Stimulated activated naive CD4-positive, alpha-beta T cell (primary cell): ENCODE results near the gene GLRX3.
"Not testable (repeated sequence)": the region's sequence is repeated elsewhere in the genome, so short reads cannot be mapped to it uniquely, and the experiment has no call there.

Experiments
- DNase-seq, 6 experiments: peaks; one replicate each; lab custom pipeline; 2025; lab: John Stamatoyannopoulos, UW

Gene GLRX3

GRCh38 chr10:130189608-130190054 lies 53.4 kb downstream of the GLRX3 start:
- no peak for DNase-seq

- peak; percentile 75 to 92 (median 82) for DNase-seq
Observed at GRCh38 chr10:130190055-130190736, 54.0 kb downstream of the GLRX3 start.

GRCh38 chr10:130190737-130191115 lies 54.5 kb downstream of the GLRX3 start:
- DNase-seq: no peak

- DNase-seq: no peak
Observed at GRCh38 chr10:130191380-130191779, 55.2 kb downstream of the GLRX3 start.

GRCh38 chr10:130192276-130192848 lies 56.2 kb downstream of the GLRX3 start:
- no peak for DNase-seq

- DNase-seq: no peak
Observed at GRCh38 chr10:130193033-130193432, 56.8 kb downstream of the GLRX3 start.

- no peak for DNase-seq
Observed at GRCh38 chr10:130193493-130194193, 57.5 kb downstream of the GLRX3 start.

- DNase-seq: no peak
Observed at GRCh38 chr10:130194194-130194990, 58.2 kb downstream of the GLRX3 start.

GRCh38 chr10:130194991-130195645 lies 58.9 kb downstream of the GLRX3 start:
- DNase-seq: no peak

GRCh38 chr10:130195746-130196294 lies 59.6 kb downstream of the GLRX3 start:
- DNase-seq: no peak

- DNase-seq: no peak
Observed at GRCh38 chr10:130196511-130197487, 60.6 kb downstream of the GLRX3 start.

GRCh38 chr10:130198651-130199050 lies 62.5 kb downstream of the GLRX3 start:
- no peak for DNase-seq

- no peak for DNase-seq
Observed at GRCh38 chr10:130200179-130201042, 64.2 kb downstream of the GLRX3 start.

- no peak for DNase-seq
Observed at GRCh38 chr10:130201043-130201380, 64.8 kb downstream of the GLRX3 start.

GRCh38 chr10:130202150-130202549 lies 66.0 kb downstream of the GLRX3 start:
- not testable (repeated sequence) for DNase-seq

GRCh38 chr10:130202984-130203621 lies 66.9 kb downstream of the GLRX3 start:
- DNase-seq: no peak

GRCh38 chr10:130203626-130204025 lies 67.4 kb downstream of the GLRX3 start:
- DNase-seq: no peak

- no peak for DNase-seq
Observed at GRCh38 chr10:130206216-130206737, 70.1 kb downstream of the GLRX3 start.

- no peak for DNase-seq
Observed at GRCh38 chr10:130207205-130207604, 71.0 kb downstream of the GLRX3 start.
